HG03469 (cell line): ENCODE results near the gene NACC2.
"Not testable (repeated sequence)": the region's sequence is repeated elsewhere in the genome, so short reads cannot be mapped to it uniquely, and the experiment has no call there.

Source experiments
- ATAC-seq: cut with Tn5 transposase; IDR thresholded peaks from one replicate; pipeline ENCODE4 v1.9.1; 2021; ENCODE audit warnings: mild to moderate bottlenecking, moderate library complexity, moderate number of reproducible peaks; ENCODE audit not compliant: unreplicated experiment

The NACC2 gene

GRCh38 chr9:136082496-136083361 lies 12.4 kb downstream of the NACC2 start:
- no peak for ATAC-seq

- ATAC-seq = no peak
Observed at GRCh38 chr9:136081826-136082495, 13.1 kb downstream of the NACC2 start.

- no peak for ATAC-seq
Observed at GRCh38 chr9:136081113-136081825, 13.8 kb downstream of the NACC2 start.

GRCh38 chr9:136080716-136081112 lies 14.4 kb downstream of the NACC2 start:
- ATAC-seq = no peak

GRCh38 chr9:136079916-136080246 lies 15.2 kb downstream of the NACC2 start:
- no peak for ATAC-seq

- no peak for ATAC-seq
Observed at GRCh38 chr9:136079211-136079915, 15.7 kb downstream of the NACC2 start.

- ATAC-seq = no peak
Observed at GRCh38 chr9:136078498-136079011, 16.5 kb downstream of the NACC2 start.

- no peak for ATAC-seq
Observed at GRCh38 chr9:136078024-136078423, 17.1 kb downstream of the NACC2 start.

- ATAC-seq = no peak
Observed at GRCh38 chr9:136077491-136077890, 17.6 kb downstream of the NACC2 start.

- ATAC-seq = no peak
Observed at GRCh38 chr9:136075881-136076678, 19.0 kb downstream of the NACC2 start.

- no peak for ATAC-seq
Observed at GRCh38 chr9:136075134-136075841, 19.8 kb downstream of the NACC2 start.

GRCh38 chr9:136074706-136075105 lies 20.4 kb downstream of the NACC2 start:
- ATAC-seq = no peak

- ATAC-seq = no peak
Observed at GRCh38 chr9:136062657-136063439, 32.2 kb downstream of the NACC2 start.

- ATAC-seq = not testable (repeated sequence)
Observed at GRCh38 chr9:136061916-136062315, 33.2 kb downstream of the NACC2 start.

- no peak for ATAC-seq
Observed at GRCh38 chr9:136061405-136061804, 33.7 kb downstream of the NACC2 start.

GRCh38 chr9:136060671-136061371 lies 34.3 kb downstream of the NACC2 start:
- no peak for ATAC-seq

GRCh38 chr9:136059851-136060670 lies 35.0 kb downstream of the NACC2 start:
- no peak for ATAC-seq
